SK-N-SH (cell line): ENCODE results near the gene PEX10.

Source experiments
- EP300 ChIP-seq, 2 experiments: IDR thresholded peaks; 2 replicates each; pipeline versions ENCODE4 v1.4.0 to v1.6.1; 2012; ENCODE audit warnings: borderline replicate concordance in 1 of 2, low read depth in 1 of 2, low read length in 1 of 2
- FOXM1 ChIP-seq: IDR thresholded peaks from 2 replicates; pipeline ENCODE4 v1.4.0; 2012; ENCODE audit warnings: low read depth, mild to moderate bottlenecking
- NRF1 ChIP-seq: IDR thresholded peaks from 2 replicates; pipeline ENCODE4 v1.6.1; 2012; ENCODE audit warnings: low read depth, mild to moderate bottlenecking, low read length
- POLR2AphosphoS5 ChIP-seq: IDR thresholded peaks from 2 replicates; pipeline ENCODE4 v1.6.1; 2012; ENCODE audit warnings: low read depth, low read length
- RAD21 ChIP-seq: IDR thresholded peaks from 2 replicates; pipeline ENCODE4 v1.6.1; 2012; ENCODE audit warnings: mild to moderate bottlenecking, low read length
- TAF1 ChIP-seq: IDR thresholded peaks from 2 replicates; pipeline ENCODE4 v1.6.1; 2012; ENCODE audit warnings: low read depth, mild to moderate bottlenecking, low read length, moderate library complexity, borderline replicate concordance
- TF ChIP-seq, protein P1 (sequence below): fragments of 200-600 bp; sonication (generic); IDR thresholded peaks from 2 replicates; pipeline ENCODE4 v1.6.1; 2017; ENCODE audit warnings: antibody characterized with exemption, mild to moderate bottlenecking, moderate library complexity
- TF ChIP-seq, protein P2 (sequence below): IDR thresholded peaks from 2 replicates; pipeline ENCODE4 v1.6.1; 2012; ENCODE audit warnings: mild to moderate bottlenecking, low read depth, low read length, moderate library complexity
- TF ChIP-seq, protein P3 (sequence below): IDR thresholded peaks from 2 replicates; pipeline ENCODE4 v1.4.0; 2012; ENCODE audit warnings: low read depth, borderline replicate concordance
- TF ChIP-seq, protein P4 (sequence below): IDR thresholded peaks from 2 replicates; pipeline ENCODE4 v1.4.0; 2012; ENCODE audit warnings: low read depth

DNA sequence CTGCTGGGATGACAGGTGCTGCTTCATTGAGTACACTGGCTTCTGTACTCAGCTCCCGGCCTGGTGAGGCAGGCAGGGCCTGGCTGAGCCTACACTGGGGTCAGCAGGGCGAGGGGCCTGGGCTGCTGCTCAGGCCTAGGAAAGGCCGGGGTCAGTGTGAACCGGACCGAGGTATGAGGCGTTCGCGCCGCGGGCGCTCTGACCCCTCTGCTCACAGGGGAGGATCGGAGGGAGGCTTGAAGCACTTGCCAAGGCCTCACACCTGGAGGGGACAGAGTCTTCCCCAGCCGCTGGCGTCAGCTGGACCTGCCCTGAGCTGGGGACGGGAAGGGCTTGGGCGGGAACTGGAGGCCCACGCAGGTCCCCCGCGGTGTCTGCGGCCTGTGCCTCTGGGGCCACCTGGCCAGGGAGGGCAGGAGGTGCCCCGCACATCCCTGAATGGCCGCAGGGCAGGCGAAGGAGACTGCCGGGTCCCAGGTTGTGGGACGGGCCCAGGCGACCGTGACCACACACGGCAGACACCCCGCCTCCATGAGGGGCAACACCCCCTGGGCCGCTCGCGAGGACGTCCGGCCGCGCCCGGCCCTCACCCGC, 466 bp downstream of the PEX10 start:
- TF ChIP-seq RAD21 (no peak), EP300 (IDR thresholded peaks at IDR 0.05; ENCODE audit: borderline replicate concordance in 1 of 2, low read depth in 1 of 2, low read length in 1 of 2) (no peak), POLR2AphosphoS5 (no peak), FOXM1 (no peak), TAF1 (no peak), NRF1 (no peak)
- TF ChIP-seq, protein P1, sequence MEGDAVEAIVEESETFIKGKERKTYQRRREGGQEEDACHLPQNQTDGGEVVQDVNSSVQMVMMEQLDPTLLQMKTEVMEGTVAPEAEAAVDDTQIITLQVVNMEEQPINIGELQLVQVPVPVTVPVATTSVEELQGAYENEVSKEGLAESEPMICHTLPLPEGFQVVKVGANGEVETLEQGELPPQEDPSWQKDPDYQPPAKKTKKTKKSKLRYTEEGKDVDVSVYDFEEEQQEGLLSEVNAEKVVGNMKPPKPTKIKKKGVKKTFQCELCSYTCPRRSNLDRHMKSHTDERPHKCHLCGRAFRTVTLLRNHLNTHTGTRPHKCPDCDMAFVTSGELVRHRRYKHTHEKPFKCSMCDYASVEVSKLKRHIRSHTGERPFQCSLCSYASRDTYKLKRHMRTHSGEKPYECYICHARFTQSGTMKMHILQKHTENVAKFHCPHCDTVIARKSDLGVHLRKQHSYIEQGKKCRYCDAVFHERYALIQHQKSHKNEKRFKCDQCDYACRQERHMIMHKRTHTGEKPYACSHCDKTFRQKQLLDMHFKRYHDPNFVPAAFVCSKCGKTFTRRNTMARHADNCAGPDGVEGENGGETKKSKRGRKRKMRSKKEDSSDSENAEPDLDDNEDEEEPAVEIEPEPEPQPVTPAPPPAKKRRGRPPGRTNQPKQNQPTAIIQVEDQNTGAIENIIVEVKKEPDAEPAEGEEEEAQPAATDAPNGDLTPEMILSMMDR, result no peak
- TF ChIP-seq, protein P2, sequence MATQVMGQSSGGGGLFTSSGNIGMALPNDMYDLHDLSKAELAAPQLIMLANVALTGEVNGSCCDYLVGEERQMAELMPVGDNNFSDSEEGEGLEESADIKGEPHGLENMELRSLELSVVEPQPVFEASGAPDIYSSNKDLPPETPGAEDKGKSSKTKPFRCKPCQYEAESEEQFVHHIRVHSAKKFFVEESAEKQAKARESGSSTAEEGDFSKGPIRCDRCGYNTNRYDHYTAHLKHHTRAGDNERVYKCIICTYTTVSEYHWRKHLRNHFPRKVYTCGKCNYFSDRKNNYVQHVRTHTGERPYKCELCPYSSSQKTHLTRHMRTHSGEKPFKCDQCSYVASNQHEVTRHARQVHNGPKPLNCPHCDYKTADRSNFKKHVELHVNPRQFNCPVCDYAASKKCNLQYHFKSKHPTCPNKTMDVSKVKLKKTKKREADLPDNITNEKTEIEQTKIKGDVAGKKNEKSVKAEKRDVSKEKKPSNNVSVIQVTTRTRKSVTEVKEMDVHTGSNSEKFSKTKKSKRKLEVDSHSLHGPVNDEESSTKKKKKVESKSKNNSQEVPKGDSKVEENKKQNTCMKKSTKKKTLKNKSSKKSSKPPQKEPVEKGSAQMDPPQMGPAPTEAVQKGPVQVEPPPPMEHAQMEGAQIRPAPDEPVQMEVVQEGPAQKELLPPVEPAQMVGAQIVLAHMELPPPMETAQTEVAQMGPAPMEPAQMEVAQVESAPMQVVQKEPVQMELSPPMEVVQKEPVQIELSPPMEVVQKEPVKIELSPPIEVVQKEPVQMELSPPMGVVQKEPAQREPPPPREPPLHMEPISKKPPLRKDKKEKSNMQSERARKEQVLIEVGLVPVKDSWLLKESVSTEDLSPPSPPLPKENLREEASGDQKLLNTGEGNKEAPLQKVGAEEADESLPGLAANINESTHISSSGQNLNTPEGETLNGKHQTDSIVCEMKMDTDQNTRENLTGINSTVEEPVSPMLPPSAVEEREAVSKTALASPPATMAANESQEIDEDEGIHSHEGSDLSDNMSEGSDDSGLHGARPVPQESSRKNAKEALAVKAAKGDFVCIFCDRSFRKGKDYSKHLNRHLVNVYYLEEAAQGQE, result no peak
- TF ChIP-seq, protein P3, sequence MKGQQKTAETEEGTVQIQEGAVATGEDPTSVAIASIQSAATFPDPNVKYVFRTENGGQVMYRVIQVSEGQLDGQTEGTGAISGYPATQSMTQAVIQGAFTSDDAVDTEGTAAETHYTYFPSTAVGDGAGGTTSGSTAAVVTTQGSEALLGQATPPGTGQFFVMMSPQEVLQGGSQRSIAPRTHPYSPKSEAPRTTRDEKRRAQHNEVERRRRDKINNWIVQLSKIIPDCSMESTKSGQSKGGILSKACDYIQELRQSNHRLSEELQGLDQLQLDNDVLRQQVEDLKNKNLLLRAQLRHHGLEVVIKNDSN, result no peak
- TF ChIP-seq, protein P4, sequence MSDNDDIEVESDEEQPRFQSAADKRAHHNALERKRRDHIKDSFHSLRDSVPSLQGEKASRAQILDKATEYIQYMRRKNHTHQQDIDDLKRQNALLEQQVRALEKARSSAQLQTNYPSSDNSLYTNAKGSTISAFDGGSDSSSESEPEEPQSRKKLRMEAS, result no peak
